ENCODE measurements around the gene CHTF18. TPM values are rescaled to one million over a fixed set of nuclear protein-coding genes. Genes with fewer than 3 reads are reported as not detected.
"Not testable (repeated sequence)": the region's sequence is repeated elsewhere in the genome, so short reads cannot be mapped to it uniquely, and the experiment has no call there.

Gene CHTF18
- 13.8 and 13.9 TPM in 2 replicates for total RNA-seq

- peak; percentile 92 for DNase-seq (ENCODE audit: low read depth)
- peak within 1 kb of the TSS; percentile 79 for H3K4me3 ChIP-seq (ENCODE audit: low read depth, low read length)
- no peak for TF ChIP-seq CTCF (IDR thresholded peaks at IDR 0.05; ENCODE audit: insufficient read depth, low read depth, low read length)
Measured at GRCh38 chr16:788399-789126, at the start of gene CHTF18. TSS of gene CHTF18 (plus strand) at chr16:788620. CDS start at chr16:788685, 65 bp downstream.

- H3K4me3 ChIP-seq (ENCODE audit: low read depth, low read length) = peak overlapping the region; percentile 84
- no peak for DNase-seq (ENCODE audit: low read depth)
- TF ChIP-seq CTCF (IDR thresholded peaks at IDR 0.05; ENCODE audit: insufficient read depth, low read depth, low read length) = no peak
Measured at GRCh38 chr16:739560-740458, 48.6 kb upstream of the CHTF18 start.

GRCh38 chr16:740459-740763 is 48.0 kb upstream of the CHTF18 start:
- TF ChIP-seq CTCF (IDR thresholded peaks at IDR 0.05; ENCODE audit: insufficient read depth, low read depth, low read length) = no peak
- no peak for DNase-seq (ENCODE audit: low read depth)
- H3K4me3 ChIP-seq (ENCODE audit: low read depth, low read length) = peak overlapping the region; percentile 84

GRCh38 chr16:740764-741505 is 47.5 kb upstream of the CHTF18 start, which contains the start of gene CIAO3:
TSS of gene CIAO3 (minus strand) at chr16:740997. CDS start at chr16:740985, 12 bp downstream.
- peak; percentile 80 for TF ChIP-seq CTCF (IDR thresholded peaks at IDR 0.05; ENCODE audit: insufficient read depth, low read depth, low read length)
- peak; percentile 89 for DNase-seq (ENCODE audit: low read depth)
- peak within 1 kb of the TSS; percentile 84 for H3K4me3 ChIP-seq (ENCODE audit: low read depth, low read length)

- H3K4me3 ChIP-seq (ENCODE audit: low read depth, low read length) = no peak overlapping the region
- TF ChIP-seq CTCF (IDR thresholded peaks at IDR 0.05; ENCODE audit: insufficient read depth, low read depth, low read length) = no peak
- DNase-seq (ENCODE audit: low read depth) = no peak
Measured at GRCh38 chr16:741986-742629, 46.3 kb upstream of the CHTF18 start.

- not testable (repeated sequence) for DNase-seq (ENCODE audit: low read depth); H3K4me3 ChIP-seq (ENCODE audit: low read depth, low read length)
Measured at GRCh38 chr16:742894-743293, 45.5 kb upstream of the CHTF18 start.

Data from fibroblast of villous mesenchyme (primary cell).